GM12875 (cell line): ENCODE measurements around the gene GTF2F1.
A peak's percentile ranks its signal among the peaks of the same experiment; 100 is the strongest.
"Not testable (repeated sequence)": the region's sequence is repeated elsewhere in the genome, so short reads cannot be mapped to it uniquely, and the experiment has no call there.

ENCODE experiments used
- H3K4me3 ChIP-seq: one replicate; pipeline ENCODE4 v1.5.1; 2011; ENCODE audit warnings: low read depth, low read length, control low read depth
- TF ChIP-seq, protein P1 (sequence below): IDR thresholded peaks from 2 replicates; pipeline ENCODE4 v1.5.1; 2011; ENCODE audit warnings: low read depth, mild to moderate bottlenecking, control low read depth, inconsistent platforms, low read length, moderate library complexity, borderline replicate concordance; ENCODE audit not compliant: insufficient read depth

GTF2F1 gene

GRCh38 chr19:6431891-6432290 is 38.9 kb upstream of the GTF2F1 start:
- TF ChIP-seq, protein P1, sequence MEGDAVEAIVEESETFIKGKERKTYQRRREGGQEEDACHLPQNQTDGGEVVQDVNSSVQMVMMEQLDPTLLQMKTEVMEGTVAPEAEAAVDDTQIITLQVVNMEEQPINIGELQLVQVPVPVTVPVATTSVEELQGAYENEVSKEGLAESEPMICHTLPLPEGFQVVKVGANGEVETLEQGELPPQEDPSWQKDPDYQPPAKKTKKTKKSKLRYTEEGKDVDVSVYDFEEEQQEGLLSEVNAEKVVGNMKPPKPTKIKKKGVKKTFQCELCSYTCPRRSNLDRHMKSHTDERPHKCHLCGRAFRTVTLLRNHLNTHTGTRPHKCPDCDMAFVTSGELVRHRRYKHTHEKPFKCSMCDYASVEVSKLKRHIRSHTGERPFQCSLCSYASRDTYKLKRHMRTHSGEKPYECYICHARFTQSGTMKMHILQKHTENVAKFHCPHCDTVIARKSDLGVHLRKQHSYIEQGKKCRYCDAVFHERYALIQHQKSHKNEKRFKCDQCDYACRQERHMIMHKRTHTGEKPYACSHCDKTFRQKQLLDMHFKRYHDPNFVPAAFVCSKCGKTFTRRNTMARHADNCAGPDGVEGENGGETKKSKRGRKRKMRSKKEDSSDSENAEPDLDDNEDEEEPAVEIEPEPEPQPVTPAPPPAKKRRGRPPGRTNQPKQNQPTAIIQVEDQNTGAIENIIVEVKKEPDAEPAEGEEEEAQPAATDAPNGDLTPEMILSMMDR: no peak
- H3K4me3 ChIP-seq: no peak overlapping the region

GRCh38 chr19:6429419-6430221 is 36.7 kb upstream of the GTF2F1 start:
- no peak overlapping the region for H3K4me3 ChIP-seq
- TF ChIP-seq, protein P1: no peak

GRCh38 chr19:6428692-6429418 is 35.9 kb upstream of the GTF2F1 start:
- H3K4me3 ChIP-seq: not testable (repeated sequence)

DNA sequence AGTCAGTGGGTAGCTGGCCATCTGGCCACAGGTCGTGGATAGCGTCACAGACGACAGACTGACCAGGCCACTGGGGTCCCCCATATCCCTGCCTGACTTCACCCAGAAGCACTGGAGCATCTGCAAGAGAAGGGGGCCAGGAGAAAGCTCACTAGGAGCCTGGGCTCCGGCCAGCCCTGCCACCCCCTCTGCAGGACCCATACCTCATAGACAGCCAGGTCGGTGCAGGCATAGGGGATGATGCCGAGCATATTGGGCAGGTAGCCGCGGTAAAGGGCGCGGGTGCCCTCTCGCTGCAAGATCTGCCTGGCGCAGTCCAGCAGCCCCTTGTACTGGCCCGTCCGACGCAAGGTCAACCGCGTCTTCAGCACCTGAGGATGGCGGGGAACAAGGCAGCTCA is 34.2 kb upstream of the GTF2F1 start:
- TF ChIP-seq, protein P1: no peak

GRCh38 chr19:6425732-6426620 is 33.0 kb upstream of the GTF2F1 start:
- TF ChIP-seq, protein P1: no peak
- H3K4me3 ChIP-seq: peak overlapping the region; percentile 37

More for the DNA sequence above, 34.2 kb upstream of the GTF2F1 start:
- H3K4me3 ChIP-seq: no peak overlapping the region

DNA sequence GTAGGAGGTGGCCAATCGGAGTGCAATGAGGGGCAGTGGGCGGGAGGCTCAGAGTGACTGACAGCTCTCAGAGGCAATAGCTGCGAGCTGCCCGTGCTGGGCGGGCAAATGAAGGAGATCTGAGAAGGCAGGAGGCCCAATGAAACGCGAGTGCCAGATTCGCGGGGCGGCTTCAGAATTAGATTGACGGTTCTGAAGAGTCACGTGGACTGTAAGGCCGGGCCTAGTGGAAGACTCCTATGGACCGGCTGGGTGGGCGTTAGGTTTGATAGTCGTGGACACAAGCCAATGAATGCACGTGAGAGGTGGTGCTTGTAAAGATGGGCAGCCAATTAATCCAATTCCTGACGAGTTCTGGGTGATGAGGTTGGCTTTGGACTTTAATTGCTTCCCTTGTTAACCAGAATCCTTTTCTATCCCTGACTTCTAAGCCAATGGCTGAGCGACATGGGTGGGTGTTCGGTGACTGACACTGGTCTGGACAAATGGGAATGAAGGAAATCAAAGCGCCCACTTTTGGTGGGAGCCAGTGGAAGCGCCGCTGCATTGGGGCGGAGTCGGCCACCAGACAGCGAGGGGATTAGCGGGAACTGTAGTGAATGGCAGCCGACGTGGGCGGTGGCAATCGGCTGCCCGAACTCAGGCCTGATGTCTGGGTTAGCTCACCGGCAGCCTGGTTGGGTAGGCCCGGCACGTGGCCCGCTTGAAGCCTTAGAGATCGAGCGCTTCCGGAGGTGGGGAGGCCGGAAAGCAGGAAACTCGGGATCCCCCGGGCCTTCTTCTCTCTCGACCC is 32.2 kb upstream of the GTF2F1 start:
- TF ChIP-seq, protein P1: no peak
- peak overlapping the region; percentile 37 for H3K4me3 ChIP-seq
